GM23338 (cell line): Measurements from ENCODE around the gene PPP1R15B. TPM values are rescaled to one million over a fixed set of nuclear protein-coding genes. Genes with fewer than 3 reads are reported as not detected.
A peak's percentile ranks its signal among the peaks of the same experiment; 100 is the strongest.

Experiments used
- ATAC-seq: fragments of 200-7000 bp; cut with Tn5 transposase; 3 replicates; pipeline ENCODE4 v1.9.1; 2020
- DNase-seq: peaks from one replicate; pipeline ENCODE4 v3.0.0-alpha.2; 2015; ENCODE audit warnings: low spot score
- H2AFZ ChIP-seq: fragments of 200-600 bp; sonication (generic); 2 replicates; pipeline ENCODE4 v1.8.0; 2016; ENCODE audit warnings: antibody characterized with exemption, mild to moderate bottlenecking, moderate library complexity
- H3F3A ChIP-seq: fragments of 200-600 bp; sonication (generic); replicated peaks from 2 replicates; pipeline ENCODE4 v1.8.0; 2017; ENCODE audit warnings: antibody characterized with exemption, mixed run types, low read depth
- H3K27ac ChIP-seq: fragments of 200-600 bp; sonication (generic); 2 replicates; pipeline ENCODE4 v1.6.1; 2016; ENCODE audit warnings: low read depth
- H3K27me3 ChIP-seq: fragments of 200-600 bp; sonication (generic); 2 replicates; pipeline ENCODE4 v1.8.0; 2016; ENCODE audit warnings: mild to moderate bottlenecking, mixed run types, moderate library complexity; ENCODE audit not compliant: insufficient read depth
- H3K36me3 ChIP-seq: fragments of 200-600 bp; sonication (generic); 2 replicates; pipeline ENCODE4 v1.8.0; 2016; ENCODE audit warnings: mild to moderate bottlenecking; ENCODE audit not compliant: insufficient read depth
- H3K4me1 ChIP-seq: fragments of 200-600 bp; sonication (generic); 2 replicates; pipeline ENCODE4 v1.8.0; 2016; ENCODE audit warnings: mild to moderate bottlenecking, moderate library complexity; ENCODE audit not compliant: insufficient read depth
- H3K4me2 ChIP-seq: fragments of 200-600 bp; sonication (generic); 2 replicates; pipeline ENCODE4 v1.7.1; 2017; ENCODE audit warnings: mixed run types
- H3K4me3 ChIP-seq: fragments of 200-600 bp; sonication (generic); 2 replicates; pipeline ENCODE4 v1.6.1; 2016; ENCODE audit warnings: mixed run types
- H3K79me2 ChIP-seq: fragments of 200-600 bp; sonication (generic); replicated peaks from 2 replicates; pipeline ENCODE4 v1.8.0; 2017; ENCODE audit warnings: mild to moderate bottlenecking; ENCODE audit not compliant: insufficient read depth
- H3K9me2 ChIP-seq: fragments of 200-600 bp; sonication (generic); 2 replicates; pipeline ENCODE4 v1.8.0; 2017; ENCODE audit not compliant: insufficient read depth
- H4K20me1 ChIP-seq: fragments of 200-600 bp; sonication (generic); replicated peaks from 2 replicates; pipeline ENCODE4 v1.8.0; 2017; ENCODE audit warnings: mild to moderate bottlenecking; ENCODE audit not compliant: insufficient read depth
- H3K27ac Mint-ChIP-seq: 2 replicates; pipeline ENCODE4 v1.8.0; 2020; ENCODE audit warnings: inconsistent platforms, mild to moderate bottlenecking, moderate library complexity, mixed read lengths
- H3K27me3 Mint-ChIP-seq: 3 replicates; pipeline ENCODE4 v1.8.0; 2022; ENCODE audit warnings: low read depth, mild to moderate bottlenecking, moderate library complexity, mixed read lengths, inconsistent platforms; ENCODE audit not compliant: insufficient read depth, poor library complexity
- H3K36me3 Mint-ChIP-seq: 3 replicates; pipeline ENCODE4 v1.8.0; 2021; ENCODE audit warnings: low read depth, mild to moderate bottlenecking, inconsistent platforms, moderate library complexity, mixed read lengths
- H3K4me1 Mint-ChIP-seq: 3 replicates; pipeline ENCODE4 v1.8.0; 2020; ENCODE audit warnings: mild to moderate bottlenecking, inconsistent platforms, mixed read lengths
- H3K4me3 Mint-ChIP-seq: 3 replicates; pipeline ENCODE4 v1.8.0; 2021; ENCODE audit warnings: moderate library complexity, mild to moderate bottlenecking, inconsistent platforms, mixed read lengths
- H3K9me3 Mint-ChIP-seq: 3 replicates; pipeline ENCODE4 v1.8.0; 2020; ENCODE audit warnings: moderate library complexity, mild to moderate bottlenecking, inconsistent platforms, mixed read lengths
- CREB1 ChIP-seq: fragments of 250-450 bp; sonication (Bioruptor Pico); IDR thresholded peaks from 2 replicates; pipeline ENCODE4 v1.5.0; 2020; ENCODE audit warnings: low read depth, mild to moderate bottlenecking, moderate library complexity
- ETS1 ChIP-seq: IDR thresholded peaks from 2 replicates; pipeline ENCODE4 v1.6.1; 2016; ENCODE audit warnings: antibody characterized with exemption
- EZH2 ChIP-seq: fragments of 200-600 bp; sonication (generic); IDR thresholded peaks from one replicate; pipeline ENCODE4 v1.8.0; 2017; ENCODE audit warnings: antibody characterized with exemption, mild to moderate bottlenecking, low read depth; ENCODE audit not compliant: unreplicated experiment
- EZH2phosphoT487 ChIP-seq: fragments of 200-600 bp; sonication (generic); IDR thresholded peaks from one replicate; pipeline ENCODE4 v1.8.1; 2018; ENCODE audit warnings: antibody characterized with exemption; ENCODE audit not compliant: unreplicated experiment
- JUNB ChIP-seq: IDR thresholded peaks from one replicate; pipeline ENCODE4 v1.6.1; 2016; ENCODE audit warnings: antibody characterized with exemption; ENCODE audit not compliant: unreplicated experiment
- NANOG ChIP-seq: IDR thresholded peaks from 2 replicates; pipeline ENCODE4 v1.6.1; 2016; ENCODE audit warnings: antibody characterized with exemption, borderline replicate concordance
- POLR2AphosphoS5 ChIP-seq: IDR thresholded peaks from 2 replicates; pipeline ENCODE4 v1.6.1; 2016; ENCODE audit warnings: antibody characterized with exemption, low read depth
- STAT1 ChIP-seq: IDR thresholded peaks from one replicate; pipeline ENCODE4 v1.6.1; 2016; ENCODE audit warnings: antibody characterized with exemption; ENCODE audit not compliant: unreplicated experiment
- ZNF114 ChIP-seq: fragments of 250-450 bp; sonication (Bioruptor Pico); IDR thresholded peaks from 2 replicates; pipeline ENCODE4 v1.5.0; 2020; ENCODE audit warnings: mild to moderate bottlenecking, moderate library complexity
- ZNF331 ChIP-seq: fragments of 250-450 bp; sonication (Bioruptor Pico); IDR thresholded peaks from 2 replicates; pipeline ENCODE4 v1.5.0; 2020; ENCODE audit warnings: low read depth, mild to moderate bottlenecking, moderate library complexity
- polyA plus RNA-seq: library from polyadenylated mRNA; unstranded; fragments of >200 nt; fragmentation: Nextera tagmentation; extraction: Ambion mirVana; gene quantifications from 2 replicates; pipeline ENCODE4 v1.2.1, GENCODE V29; 2016
- total RNA-seq: library from RNA; depleted of rRNA; stranded (reverse); fragments of >200 nt; shearing (Covaris generic); gene quantifications from 2 replicates; pipeline ENCODE4 v1.2.3, GENCODE V29; 2014
- TF ChIP-seq, protein P1 (sequence below): IDR thresholded peaks from one replicate; pipeline ENCODE4 v1.6.1; 2018; ENCODE audit warnings: antibody characterized with exemption; ENCODE audit not compliant: unreplicated experiment
- TF ChIP-seq, protein P2 (sequence below), 2 experiments: fragments of 200-600 bp in 1 of 2; sonication (generic) in 1 of 2; conservative IDR thresholded peaks; 2 replicates each; pipeline versions ENCODE4 v1.5.1 to v1.6.1; 2016 to 2017; ENCODE audit warnings: antibody characterized with exemption in 2 of 2, low read depth in 2 of 2, mild to moderate bottlenecking in 2 of 2, moderate library complexity in 1 of 2

PPP1R15B gene
- total and polyA plus RNA-seq, 2 experiments from 2014 or later: 17.3 to 64.3 TPM

DNA sequence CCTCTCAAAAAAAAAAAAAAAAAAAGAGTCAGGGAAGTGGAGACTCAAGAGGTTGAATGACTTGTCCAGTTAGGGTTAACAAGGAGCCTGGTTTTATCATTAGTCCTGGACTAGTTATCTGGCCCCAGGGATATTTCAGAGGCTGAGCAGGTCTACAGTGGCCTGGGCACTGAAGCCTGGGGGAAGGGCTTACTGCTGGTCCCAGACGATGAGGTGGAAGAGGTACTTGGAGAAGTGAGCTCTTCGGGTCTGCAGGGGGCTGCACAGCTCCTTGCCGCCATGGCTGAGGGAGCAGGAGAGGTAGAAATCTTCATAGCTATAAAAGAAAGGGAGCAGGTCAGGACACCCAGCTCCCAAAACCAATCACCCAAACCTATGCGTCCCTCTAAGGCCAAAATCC, 42.9 kb upstream of the PPP1R15B start:
- no peak overlapping the region for H2AFZ ChIP-seq
- DNase-seq (peak; percentile 15), ATAC-seq (peak; percentile 7; the same call in 1 of the 3 replicates)
- Mint-ChIP-seq H3K27me3 (peaks cover 17% of the 10 kb centered on the region), H3K27ac (peak overlapping the region; percentile 89), H3K4me3 (peak overlapping the region; percentile 48; the same call in 1 of the 3 replicates), H3K4me1 (peaks cover 69% of the 10 kb centered on the region), H3K36me3 (peaks cover 24% of the 10 kb centered on the region), H3K9me3 (no peaks in the 10 kb centered on the region; the same call in 2 of the 3 replicates)
- TF ChIP-seq CREB1: no peak
- H3F3A ChIP-seq: 0 out of 2 replicates have a peak, but pooled peaks cover 7% of the 10 kb centered on the region
- H3K79me2 ChIP-seq: no peaks in the 10 kb centered on the region
- peaks cover 8% of the 10 kb centered on the region; the same call in 1 of the 2 replicates for H3K36me3 ChIP-seq
- H3K9me2 ChIP-seq: no peaks in the 10 kb centered on the region
- no peaks in the 10 kb centered on the region for H4K20me1 ChIP-seq
- peak overlapping the region; percentile 5; the same call in 1 of the 2 replicates for H3K4me3 ChIP-seq
- no peaks in the 10 kb centered on the region for H3K27me3 ChIP-seq
- H3K27ac ChIP-seq: peak overlapping the region; percentile 84; the same call in 1 of the 2 replicates
- peaks cover 37% of the 10 kb centered on the region for H3K4me1 ChIP-seq
- H3K4me2 ChIP-seq: peak overlapping the region; percentile 60

GRCh38 chr1:204453141-204453772, 41.6 kb upstream of the PPP1R15B start:
- peak; percentile 51 for DNase-seq
- H3K27ac ChIP-seq: no peak overlapping the region
- TF ChIP-seq ETS1 (no peak), EZH2 (no peak), NANOG (no peak), POLR2AphosphoS5 (no peak), ZNF331 (no peak), EZH2phosphoT487 (no peak), JUNB (no peak), STAT1 (no peak), ZNF114 (CRISPR knock-in tag) (no peak), CREB1 (no peak)
- TF ChIP-seq, protein P1, sequence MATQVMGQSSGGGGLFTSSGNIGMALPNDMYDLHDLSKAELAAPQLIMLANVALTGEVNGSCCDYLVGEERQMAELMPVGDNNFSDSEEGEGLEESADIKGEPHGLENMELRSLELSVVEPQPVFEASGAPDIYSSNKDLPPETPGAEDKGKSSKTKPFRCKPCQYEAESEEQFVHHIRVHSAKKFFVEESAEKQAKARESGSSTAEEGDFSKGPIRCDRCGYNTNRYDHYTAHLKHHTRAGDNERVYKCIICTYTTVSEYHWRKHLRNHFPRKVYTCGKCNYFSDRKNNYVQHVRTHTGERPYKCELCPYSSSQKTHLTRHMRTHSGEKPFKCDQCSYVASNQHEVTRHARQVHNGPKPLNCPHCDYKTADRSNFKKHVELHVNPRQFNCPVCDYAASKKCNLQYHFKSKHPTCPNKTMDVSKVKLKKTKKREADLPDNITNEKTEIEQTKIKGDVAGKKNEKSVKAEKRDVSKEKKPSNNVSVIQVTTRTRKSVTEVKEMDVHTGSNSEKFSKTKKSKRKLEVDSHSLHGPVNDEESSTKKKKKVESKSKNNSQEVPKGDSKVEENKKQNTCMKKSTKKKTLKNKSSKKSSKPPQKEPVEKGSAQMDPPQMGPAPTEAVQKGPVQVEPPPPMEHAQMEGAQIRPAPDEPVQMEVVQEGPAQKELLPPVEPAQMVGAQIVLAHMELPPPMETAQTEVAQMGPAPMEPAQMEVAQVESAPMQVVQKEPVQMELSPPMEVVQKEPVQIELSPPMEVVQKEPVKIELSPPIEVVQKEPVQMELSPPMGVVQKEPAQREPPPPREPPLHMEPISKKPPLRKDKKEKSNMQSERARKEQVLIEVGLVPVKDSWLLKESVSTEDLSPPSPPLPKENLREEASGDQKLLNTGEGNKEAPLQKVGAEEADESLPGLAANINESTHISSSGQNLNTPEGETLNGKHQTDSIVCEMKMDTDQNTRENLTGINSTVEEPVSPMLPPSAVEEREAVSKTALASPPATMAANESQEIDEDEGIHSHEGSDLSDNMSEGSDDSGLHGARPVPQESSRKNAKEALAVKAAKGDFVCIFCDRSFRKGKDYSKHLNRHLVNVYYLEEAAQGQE: no peak
- TF ChIP-seq, protein P2, sequence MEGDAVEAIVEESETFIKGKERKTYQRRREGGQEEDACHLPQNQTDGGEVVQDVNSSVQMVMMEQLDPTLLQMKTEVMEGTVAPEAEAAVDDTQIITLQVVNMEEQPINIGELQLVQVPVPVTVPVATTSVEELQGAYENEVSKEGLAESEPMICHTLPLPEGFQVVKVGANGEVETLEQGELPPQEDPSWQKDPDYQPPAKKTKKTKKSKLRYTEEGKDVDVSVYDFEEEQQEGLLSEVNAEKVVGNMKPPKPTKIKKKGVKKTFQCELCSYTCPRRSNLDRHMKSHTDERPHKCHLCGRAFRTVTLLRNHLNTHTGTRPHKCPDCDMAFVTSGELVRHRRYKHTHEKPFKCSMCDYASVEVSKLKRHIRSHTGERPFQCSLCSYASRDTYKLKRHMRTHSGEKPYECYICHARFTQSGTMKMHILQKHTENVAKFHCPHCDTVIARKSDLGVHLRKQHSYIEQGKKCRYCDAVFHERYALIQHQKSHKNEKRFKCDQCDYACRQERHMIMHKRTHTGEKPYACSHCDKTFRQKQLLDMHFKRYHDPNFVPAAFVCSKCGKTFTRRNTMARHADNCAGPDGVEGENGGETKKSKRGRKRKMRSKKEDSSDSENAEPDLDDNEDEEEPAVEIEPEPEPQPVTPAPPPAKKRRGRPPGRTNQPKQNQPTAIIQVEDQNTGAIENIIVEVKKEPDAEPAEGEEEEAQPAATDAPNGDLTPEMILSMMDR (conservative IDR thresholded peaks at IDR 0.05; ENCODE audit: low read depth in 2 of 2): no peak

More at GRCh38 chr1:204453141-204453772, 41.6 kb upstream of the PPP1R15B start:
- Histone ChIP-seq H2AFZ (no peak overlapping the region), H3F3A (0 out of 2 replicates have a peak, but pooled peaks cover 7% of the 10 kb centered on the region), H3K4me1 (peaks cover 37% of the 10 kb centered on the region), H3K36me3 (no peaks in the 10 kb centered on the region; the same call in 1 of the 2 replicates), H3K9me2 (no peaks in the 10 kb centered on the region), H4K20me1 (no peaks in the 10 kb centered on the region), H3K4me3 (no peak overlapping the region), H3K4me2 (peak overlapping the region; percentile 40), H3K79me2 (no peaks in the 10 kb centered on the region), H3K27me3 (no peaks in the 10 kb centered on the region)
- Mint-ChIP-seq H3K36me3 (peaks cover 19% of the 10 kb centered on the region), H3K27me3 (peaks cover 17% of the 10 kb centered on the region), H3K4me3 (no peak overlapping the region; the same call in 2 of the 3 replicates), H3K27ac (no peak overlapping the region; the same call in 1 of the 2 replicates), H3K4me1 (peaks cover 68% of the 10 kb centered on the region), H3K9me3 (no peaks in the 10 kb centered on the region; the same call in 2 of the 3 replicates)
- no peak for ATAC-seq
